H9 (cell line): Measurements from ENCODE around the gene N4BP2L1. TPM values are rescaled to one million over a fixed set of nuclear protein-coding genes. Genes with fewer than 3 reads are reported as not detected.

Experiments
- DNase-seq: peaks from one replicate; pipeline ENCODE4 v3.0.0-alpha.2; 2017
- H2AFZ ChIP-seq: one replicate; pipeline ENCODE4 v1.6.1; 2013; ENCODE audit warnings: mild to moderate bottlenecking, low read length, control low read depth, moderate library complexity
- H2AK5ac ChIP-seq: 2 replicates; pipeline ENCODE4 v1.6.1; 2013; ENCODE audit warnings: low read length, control low read depth, mixed read lengths; ENCODE audit not compliant: insufficient read length
- H2BK120ac ChIP-seq: one replicate; pipeline ENCODE4 v1.6.1; 2013; ENCODE audit warnings: low read depth, mild to moderate bottlenecking, low read length, control low read depth, inconsistent platforms; ENCODE audit not compliant: poor library complexity, severe bottlenecking
- H2BK12ac ChIP-seq: 2 replicates; pipeline ENCODE4 v1.6.1; 2013; ENCODE audit warnings: low read length, control low read depth, mixed read lengths, low read depth; ENCODE audit not compliant: insufficient read length
- H2BK15ac ChIP-seq: 2 replicates; pipeline ENCODE4 v1.6.1; 2013; ENCODE audit warnings: low read depth, low read length, control low read depth
- H2BK20ac ChIP-seq: one replicate; pipeline ENCODE4 v1.6.1; 2013; ENCODE audit warnings: low read depth, mild to moderate bottlenecking, low read length, control low read depth, inconsistent platforms; ENCODE audit not compliant: poor library complexity, severe bottlenecking
- H2BK5ac ChIP-seq: 2 replicates; pipeline ENCODE4 v1.6.1; 2013; ENCODE audit warnings: low read length, control low read depth, mixed read lengths; ENCODE audit not compliant: insufficient read length
- H3K14ac ChIP-seq: 2 replicates; pipeline ENCODE4 v1.6.1; 2013; ENCODE audit warnings: low read length, control low read depth; ENCODE audit not compliant: insufficient read depth
- H3K18ac ChIP-seq: 2 replicates; pipeline ENCODE4 v1.6.1; 2013; ENCODE audit warnings: low read depth, mild to moderate bottlenecking, mixed read lengths, low read length, control low read depth; ENCODE audit not compliant: insufficient read length
- H3K23ac ChIP-seq: 2 replicates; pipeline ENCODE4 v1.6.1; 2013; ENCODE audit warnings: low read length, control low read depth, mixed read lengths, low read depth; ENCODE audit not compliant: insufficient read length
- H3K23me2 ChIP-seq: 2 replicates; pipeline ENCODE4 v1.6.1; 2013; ENCODE audit warnings: low read depth, mild to moderate bottlenecking, mixed read lengths, low read length, control low read depth; ENCODE audit not compliant: insufficient read length, poor library complexity, severe bottlenecking
- H3K27ac ChIP-seq: 2 replicates; pipeline ENCODE4 v1.5.1; 2013; ENCODE audit warnings: low read length, control low read depth, mixed read lengths, low read depth; ENCODE audit not compliant: insufficient read length
- H3K27me3 ChIP-seq: 2 replicates; pipeline ENCODE4 v1.6.1; 2013; ENCODE audit warnings: low read length, control low read depth, inconsistent platforms; ENCODE audit not compliant: insufficient read depth
- H3K4ac ChIP-seq: 2 replicates; pipeline ENCODE4 v1.6.1; 2013; ENCODE audit warnings: low read depth, mild to moderate bottlenecking, control low read depth, inconsistent platforms, low read length, moderate library complexity
- H3K4me1 ChIP-seq: 2 replicates; pipeline ENCODE4 v1.6.1; 2013; ENCODE audit warnings: low read length, control low read depth, inconsistent platforms; ENCODE audit not compliant: insufficient read depth
- H3K4me2 ChIP-seq: 2 replicates; pipeline ENCODE4 v1.6.1; 2013; ENCODE audit warnings: low read length, control low read depth, mixed read lengths; ENCODE audit not compliant: insufficient read length, insufficient read depth
- H3K56ac ChIP-seq: 2 replicates; pipeline ENCODE4 v1.6.1; 2013; ENCODE audit warnings: low read depth, mild to moderate bottlenecking, mixed read lengths, low read length, control low read depth; ENCODE audit not compliant: insufficient read length
- H3K79me1 ChIP-seq: 2 replicates; pipeline ENCODE4 v1.6.1; 2013; ENCODE audit warnings: low read depth, mild to moderate bottlenecking, moderate library complexity, low read length, control low read depth, inconsistent platforms; ENCODE audit not compliant: insufficient read depth, poor library complexity, severe bottlenecking
- H3K79me2 ChIP-seq: 2 replicates; pipeline ENCODE4 v1.6.1; 2013; ENCODE audit warnings: low read length, control low read depth, inconsistent platforms; ENCODE audit not compliant: insufficient read depth
- H3K9ac ChIP-seq: 2 replicates; pipeline ENCODE4 v1.6.1; 2013; ENCODE audit warnings: low read length, control low read depth, mixed read lengths; ENCODE audit not compliant: insufficient read length; ENCODE audit errors: extremely low read depth
- H3K9me3 ChIP-seq: one replicate; pipeline ENCODE4 v1.6.1; 2013; ENCODE audit warnings: low read depth, low read length, inconsistent platforms; ENCODE audit not compliant: control insufficient read depth
- H3T11ph ChIP-seq: one replicate; pipeline ENCODE4 v1.6.1; 2013; ENCODE audit warnings: mild to moderate bottlenecking, low read length, control low read depth, inconsistent platforms
- H4K20me1 ChIP-seq: one replicate; pipeline ENCODE4 v1.6.1; 2013; ENCODE audit not compliant: control insufficient read depth, insufficient read length, insufficient read depth
- H4K5ac ChIP-seq: 2 replicates; pipeline ENCODE4 v1.6.1; 2013; ENCODE audit warnings: low read depth, mild to moderate bottlenecking, mixed read lengths, low read length, control low read depth; ENCODE audit not compliant: insufficient read length
- H4K8ac ChIP-seq: replicated peaks from 2 replicates; pipeline ENCODE4 v1.6.1; 2013; ENCODE audit warnings: low read length, control low read depth, mixed read lengths, low read depth; ENCODE audit not compliant: insufficient read length
- H4K91ac ChIP-seq: 2 replicates; pipeline ENCODE4 v1.6.1; 2013; ENCODE audit warnings: low read depth, mild to moderate bottlenecking, moderate library complexity, mixed read lengths, low read length, control low read depth; ENCODE audit not compliant: insufficient read length
- H3K27ac Mint-ChIP-seq, 3 experiments: 2 replicates in 2 of 3; 3 replicates in 1 of 3; pipeline ENCODE4 v1.8.0; 2020 to 2021; ENCODE audit warnings: mixed read lengths in 3 of 3, mild to moderate bottlenecking in 1 of 3, moderate library complexity in 1 of 3
- H3K27me3 Mint-ChIP-seq: 2 replicates; pipeline ENCODE4 v1.8.0; 2021; ENCODE audit warnings: low read depth, mild to moderate bottlenecking, moderate library complexity, mixed read lengths
- H3K36me3 Mint-ChIP-seq, 3 experiments: 2 replicates in 2 of 3; 3 replicates in 1 of 3; pipeline ENCODE4 v1.8.0; 2020 to 2021; ENCODE audit warnings: low read depth in 3 of 3, mixed read lengths in 3 of 3; ENCODE audit not compliant: insufficient read depth in 1 of 3
- H3K4me1 Mint-ChIP-seq, 2 experiments: 2 replicates each; pipeline ENCODE4 v1.8.0; 2020; ENCODE audit warnings: mixed read lengths in 2 of 2
- H3K4me3 Mint-ChIP-seq, 2 experiments: 2 replicates in 1 of 2; 3 replicates in 1 of 2; pipeline ENCODE4 v1.8.0; 2020 to 2021; ENCODE audit warnings: mild to moderate bottlenecking in 2 of 2, mixed read lengths in 2 of 2, moderate library complexity in 1 of 2
- H3K9me3 Mint-ChIP-seq, 2 experiments: 2 replicates in 1 of 2; 3 replicates in 1 of 2; pipeline ENCODE4 v1.8.0; 2020; ENCODE audit warnings: mild to moderate bottlenecking in 2 of 2, mixed read lengths in 2 of 2, moderate library complexity in 1 of 2
- WGBS: extraction: QIAGEN DNeasy Blood & Tissue Kit; methylation state at CpG from one replicate; pipeline ENCODE4 v1.1.7; 2013; ENCODE audit warnings: missing lambda C conversion rate, low lambda C conversion rate, mixed read lengths; ENCODE audit not compliant: insufficient read length; ENCODE audit errors: extremely low coverage; 5-methylcytosine and 5-hydroxymethylcytosine counted together
- total RNA-seq: library from RNA; stranded (reverse); gene quantifications from 2 replicates; pipeline ENCODE4 v1.2.1, GENCODE V29; 2021
- TF ChIP-seq, protein P1 (sequence below): fragments of 200-600 bp; sonication (generic); conservative IDR thresholded peaks from 3 replicates; pipeline ENCODE4 v1.8.0; 2021; ENCODE audit warnings: antibody characterized with exemption, mild to moderate bottlenecking

The N4BP2L1 gene
- total RNA-seq, 1 experiment from 2014 or later: 1.5 TPM

DNA sequence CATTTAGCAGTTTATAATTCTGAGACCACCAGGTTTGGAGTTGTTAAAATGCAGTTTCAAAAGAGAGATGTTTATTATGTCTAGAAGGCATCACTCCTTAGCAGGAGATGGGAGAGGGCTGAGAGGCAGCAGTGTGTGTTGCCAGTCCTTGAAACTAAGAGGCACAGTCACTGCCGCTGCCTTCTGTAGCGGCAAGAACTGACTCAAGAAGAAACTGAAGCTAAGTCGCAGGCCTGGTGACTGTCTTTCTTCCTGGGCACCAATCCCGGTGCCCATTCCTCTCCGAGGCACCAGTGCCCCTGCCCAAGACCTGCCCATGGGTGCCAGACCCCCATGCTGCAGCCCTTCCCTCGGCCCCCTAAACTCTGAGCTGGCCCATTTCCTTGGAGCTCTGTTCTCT lies 20.1 kb downstream of the N4BP2L1 start:
- H2AK5ac ChIP-seq: no peak overlapping the region
- H3K4me1 ChIP-seq: no peaks in the 10 kb centered on the region; the same call in 1 of the 2 replicates
- no peak overlapping the region for H3K27ac ChIP-seq
- no peak overlapping the region for H3K23ac ChIP-seq
- no peaks in the 10 kb centered on the region for H3K9me3 ChIP-seq
- H3K27ac Mint-ChIP-seq: no peak overlapping the region
- no peak overlapping the region for H2AFZ ChIP-seq
- H3K18ac ChIP-seq: no peak overlapping the region
- H3K27me3 ChIP-seq: no peaks in the 10 kb centered on the region
- no peak overlapping the region for H2BK5ac ChIP-seq
- TF ChIP-seq, protein P1, sequence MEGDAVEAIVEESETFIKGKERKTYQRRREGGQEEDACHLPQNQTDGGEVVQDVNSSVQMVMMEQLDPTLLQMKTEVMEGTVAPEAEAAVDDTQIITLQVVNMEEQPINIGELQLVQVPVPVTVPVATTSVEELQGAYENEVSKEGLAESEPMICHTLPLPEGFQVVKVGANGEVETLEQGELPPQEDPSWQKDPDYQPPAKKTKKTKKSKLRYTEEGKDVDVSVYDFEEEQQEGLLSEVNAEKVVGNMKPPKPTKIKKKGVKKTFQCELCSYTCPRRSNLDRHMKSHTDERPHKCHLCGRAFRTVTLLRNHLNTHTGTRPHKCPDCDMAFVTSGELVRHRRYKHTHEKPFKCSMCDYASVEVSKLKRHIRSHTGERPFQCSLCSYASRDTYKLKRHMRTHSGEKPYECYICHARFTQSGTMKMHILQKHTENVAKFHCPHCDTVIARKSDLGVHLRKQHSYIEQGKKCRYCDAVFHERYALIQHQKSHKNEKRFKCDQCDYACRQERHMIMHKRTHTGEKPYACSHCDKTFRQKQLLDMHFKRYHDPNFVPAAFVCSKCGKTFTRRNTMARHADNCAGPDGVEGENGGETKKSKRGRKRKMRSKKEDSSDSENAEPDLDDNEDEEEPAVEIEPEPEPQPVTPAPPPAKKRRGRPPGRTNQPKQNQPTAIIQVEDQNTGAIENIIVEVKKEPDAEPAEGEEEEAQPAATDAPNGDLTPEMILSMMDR: no peak
- peaks cover 17% of the 10 kb centered on the region for H3K27me3 Mint-ChIP-seq
- no peak for DNase-seq
- no peaks in the 10 kb centered on the region for H3K36me3 Mint-ChIP-seq
- no peak overlapping the region for H2BK120ac ChIP-seq
- no peak overlapping the region for H3T11ph ChIP-seq
- H3K79me2 ChIP-seq: no peaks in the 10 kb centered on the region
- H3K14ac ChIP-seq: no peak overlapping the region
- peaks cover 22 to 23% of the 10 kb centered on the region in 2 experiments for H3K4me1 Mint-ChIP-seq
- no peak overlapping the region for H2BK12ac ChIP-seq
- H4K5ac ChIP-seq: no peak overlapping the region
- no peak overlapping the region for H3K9ac ChIP-seq
- peaks cover 5% of the 10 kb centered on the region for H3K23me2 ChIP-seq
- WGBS: no CpG with 5 or more reads among the region's 6 CpGs
- H3K79me1 ChIP-seq: no peaks in the 10 kb centered on the region
- H3K9me3 Mint-ChIP-seq: no peaks in the 10 kb centered on the region
- H3K4me2 ChIP-seq: no peak overlapping the region
- H2BK15ac ChIP-seq: no peak overlapping the region
- no peaks in the 10 kb centered on the region for H4K20me1 ChIP-seq
- H3K4ac ChIP-seq: no peak overlapping the region
- no peak overlapping the region for H3K56ac ChIP-seq
- H4K91ac ChIP-seq: no peak overlapping the region
- no peak overlapping the region for H3K4me3 Mint-ChIP-seq
- no peak overlapping the region for H2BK20ac ChIP-seq
- H4K8ac ChIP-seq: no peak overlapping the region
